AG09309 (cell line): Measurements from ENCODE around the gene NFATC1.

ENCODE experiments used
- DNase-seq: peaks from one replicate; pipeline ENCODE4 v3.0.0-alpha.2; 2010; ENCODE audit warnings: low read depth
- H3K4me3 ChIP-seq: 2 replicates; pipeline ENCODE4 v1.5.1; 2011; ENCODE audit warnings: mild to moderate bottlenecking, low read depth, low read length, moderate library complexity; ENCODE audit not compliant: control insufficient read depth
- TF ChIP-seq, protein P1 (sequence below): IDR thresholded peaks from 2 replicates; pipeline ENCODE4 v1.5.1; 2011; ENCODE audit warnings: mild to moderate bottlenecking, low read depth, low read length, inconsistent platforms; ENCODE audit not compliant: insufficient read depth, control insufficient read depth; ENCODE audit errors: missing control alignments

The NFATC1 gene

DNA sequence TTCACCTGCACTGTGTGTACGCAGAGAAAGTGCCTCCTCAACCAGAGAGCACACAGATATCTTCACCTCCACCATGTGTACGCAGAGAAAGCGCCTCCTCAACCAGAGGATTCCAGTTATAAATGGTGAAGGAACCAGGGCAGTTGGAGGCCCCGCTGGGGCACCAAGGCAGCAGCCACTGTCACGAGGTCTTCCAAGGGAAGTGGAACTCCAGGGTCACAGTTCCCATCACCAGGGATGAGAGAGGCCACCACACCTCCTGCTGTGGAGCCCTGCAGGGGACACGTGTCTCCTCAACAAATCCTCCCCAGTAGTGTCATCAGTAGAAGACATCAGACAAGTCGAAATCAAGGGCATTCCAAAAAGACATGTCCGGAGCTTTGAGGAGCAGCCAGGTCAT is 28.2 kb upstream of the NFATC1 start:
- TF ChIP-seq, protein P1, sequence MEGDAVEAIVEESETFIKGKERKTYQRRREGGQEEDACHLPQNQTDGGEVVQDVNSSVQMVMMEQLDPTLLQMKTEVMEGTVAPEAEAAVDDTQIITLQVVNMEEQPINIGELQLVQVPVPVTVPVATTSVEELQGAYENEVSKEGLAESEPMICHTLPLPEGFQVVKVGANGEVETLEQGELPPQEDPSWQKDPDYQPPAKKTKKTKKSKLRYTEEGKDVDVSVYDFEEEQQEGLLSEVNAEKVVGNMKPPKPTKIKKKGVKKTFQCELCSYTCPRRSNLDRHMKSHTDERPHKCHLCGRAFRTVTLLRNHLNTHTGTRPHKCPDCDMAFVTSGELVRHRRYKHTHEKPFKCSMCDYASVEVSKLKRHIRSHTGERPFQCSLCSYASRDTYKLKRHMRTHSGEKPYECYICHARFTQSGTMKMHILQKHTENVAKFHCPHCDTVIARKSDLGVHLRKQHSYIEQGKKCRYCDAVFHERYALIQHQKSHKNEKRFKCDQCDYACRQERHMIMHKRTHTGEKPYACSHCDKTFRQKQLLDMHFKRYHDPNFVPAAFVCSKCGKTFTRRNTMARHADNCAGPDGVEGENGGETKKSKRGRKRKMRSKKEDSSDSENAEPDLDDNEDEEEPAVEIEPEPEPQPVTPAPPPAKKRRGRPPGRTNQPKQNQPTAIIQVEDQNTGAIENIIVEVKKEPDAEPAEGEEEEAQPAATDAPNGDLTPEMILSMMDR = no peak
- no peak for DNase-seq
- H3K4me3 ChIP-seq = no peak overlapping the region

DNA sequence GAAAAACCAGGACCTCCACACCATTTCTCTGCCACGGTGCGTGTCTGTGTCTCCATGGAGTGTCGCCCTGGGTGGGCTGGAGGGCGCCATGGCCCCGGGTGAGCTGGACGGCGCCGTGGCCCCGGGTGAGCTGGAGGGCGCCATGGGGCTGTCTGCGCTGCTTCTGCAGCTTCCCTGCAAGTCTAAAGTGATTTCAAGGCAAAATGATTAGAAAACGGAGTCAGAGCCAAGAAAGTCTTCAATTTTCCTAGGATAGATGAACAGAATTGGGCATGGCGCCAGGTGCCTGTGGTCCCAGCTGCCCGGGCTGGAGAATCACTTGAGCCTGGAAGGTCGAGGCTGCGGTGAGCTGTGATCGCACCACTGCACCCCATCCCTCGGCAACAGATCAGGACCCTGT is 27.7 kb upstream of the NFATC1 start:
- TF ChIP-seq, protein P1 = no peak
- no peak overlapping the region for H3K4me3 ChIP-seq
- no peak for DNase-seq

DNA sequence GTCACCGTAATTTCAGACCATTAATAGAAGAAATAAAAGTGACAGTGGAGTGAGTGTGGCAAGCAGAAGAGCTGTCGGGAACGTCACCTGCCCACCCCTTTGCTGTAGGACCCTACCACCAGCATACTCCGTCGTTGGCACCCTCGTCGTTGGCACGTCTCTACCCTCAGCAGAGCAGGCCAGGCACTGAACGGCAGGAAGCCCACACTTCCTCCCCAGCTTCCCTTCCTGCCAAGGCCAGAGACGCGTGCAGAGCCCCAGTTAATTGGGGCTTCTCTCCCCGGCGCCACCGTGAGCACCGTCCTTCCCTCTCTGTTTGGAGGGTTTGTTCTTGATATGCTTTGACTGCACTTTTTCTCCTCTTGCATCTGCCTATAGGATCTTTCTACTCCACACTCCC is 27.0 kb upstream of the NFATC1 start:
- TF ChIP-seq, protein P1 = no peak
- no peak overlapping the region for H3K4me3 ChIP-seq
- no peak for DNase-seq

DNA sequence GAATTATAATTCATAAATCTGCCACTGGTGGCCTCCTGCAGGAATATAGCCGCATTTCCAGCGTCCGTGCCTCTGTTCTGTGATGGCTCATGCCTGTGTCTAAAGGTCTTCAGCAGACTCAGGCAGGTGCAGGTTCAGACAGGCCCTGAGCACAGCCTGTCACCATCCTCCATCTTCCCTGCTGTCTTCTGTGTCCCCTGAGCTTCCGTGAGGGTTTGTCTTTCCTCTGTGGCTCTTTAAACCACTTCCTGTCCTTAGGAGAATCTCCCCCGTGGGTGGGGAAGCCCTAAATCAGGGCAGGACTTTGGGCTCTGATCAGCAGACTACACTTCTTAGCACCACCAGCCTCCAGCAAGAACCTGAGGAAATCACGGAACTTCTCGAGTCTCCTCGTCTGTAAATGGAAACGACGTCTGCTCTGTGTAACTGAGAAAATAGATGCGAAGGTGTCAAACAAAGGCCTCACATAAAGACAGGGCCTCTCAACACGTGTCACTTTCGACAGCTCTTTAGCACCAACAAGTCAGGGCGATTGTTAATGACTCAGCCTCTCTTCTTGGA is 24.1 kb upstream of the NFATC1 start:
- H3K4me3 ChIP-seq = no peak overlapping the region
- TF ChIP-seq, protein P1 = no peak
- DNase-seq = no peak

DNA sequence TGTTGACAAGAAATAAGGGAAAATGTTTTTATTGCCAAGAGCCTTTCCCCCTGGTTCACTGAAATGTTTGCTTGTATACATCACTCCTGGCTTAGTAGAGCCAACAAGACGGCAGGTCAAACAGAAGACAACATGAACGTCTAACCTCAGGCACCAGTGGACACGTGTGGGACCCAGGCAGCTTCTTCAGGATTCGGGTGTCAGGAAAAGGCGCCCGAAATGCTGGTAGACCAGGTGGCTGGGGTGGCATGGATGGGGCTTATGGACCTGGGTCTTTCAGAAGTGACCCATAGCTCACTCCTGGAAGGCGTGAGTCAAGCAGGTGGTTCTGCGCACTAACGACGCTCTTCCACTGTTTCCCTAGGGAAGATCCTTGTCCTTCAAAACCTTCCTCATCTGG is 23.3 kb upstream of the NFATC1 start:
- DNase-seq = no peak
- no peak overlapping the region for H3K4me3 ChIP-seq
- TF ChIP-seq, protein P1 = no peak

DNA sequence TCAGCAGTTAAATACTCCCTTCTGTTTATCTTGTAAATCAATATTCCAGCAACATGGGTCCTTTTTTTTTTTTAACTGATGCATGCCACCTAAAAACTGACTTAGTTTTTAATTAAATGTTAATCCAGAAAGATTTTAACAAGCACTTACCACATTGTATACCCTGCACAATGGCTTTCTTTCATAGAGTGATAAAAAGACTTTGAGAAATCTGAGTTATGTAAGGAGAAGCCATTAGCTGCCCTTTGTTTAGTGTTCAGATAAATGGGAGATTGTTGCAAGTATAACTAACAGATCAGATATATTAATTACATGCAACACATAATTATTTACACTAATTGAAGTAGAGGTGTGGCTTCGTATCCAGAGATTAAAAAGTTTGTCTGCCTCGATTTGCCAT is 22.7 kb upstream of the NFATC1 start:
- TF ChIP-seq, protein P1 = no peak
- no peak for DNase-seq

DNA sequence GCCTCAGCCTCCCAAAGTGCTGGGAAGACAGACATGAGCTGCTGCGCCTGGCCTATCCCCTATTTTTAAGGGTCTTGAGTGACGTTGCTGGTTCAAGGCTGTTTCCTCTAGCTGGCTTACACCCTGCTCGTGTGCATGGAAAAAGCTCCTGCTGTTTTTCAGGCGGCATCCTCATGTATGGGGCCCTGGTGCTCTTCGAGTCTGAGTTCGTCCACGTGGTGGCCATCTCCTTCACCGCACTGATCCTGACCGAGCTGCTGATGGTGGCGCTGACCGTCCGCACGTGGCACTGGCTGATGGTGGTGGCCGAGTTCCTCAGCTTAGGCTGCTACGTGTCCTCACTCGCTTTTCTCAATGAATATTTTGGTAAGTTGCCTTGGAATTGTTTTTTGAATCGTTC is 22.0 kb upstream of the NFATC1 start:
- TF ChIP-seq, protein P1 = no peak
- DNase-seq = no peak
- H3K4me3 ChIP-seq = no peak overlapping the region

More for the DNA sequence above, 22.7 kb upstream of the NFATC1 start:
- no peak overlapping the region for H3K4me3 ChIP-seq
